Hepatocyte (in vitro differentiated cells): ENCODE data around the gene RFTN1. TPM values are rescaled to one million over a fixed set of nuclear protein-coding genes. Genes with fewer than 3 reads are reported as not detected.

Source experiments
- DNase-seq: peaks from one replicate; pipeline ENCODE4 v3.0.0-alpha.2; 2016; ENCODE audit warnings: low spot score
- H2AFZ ChIP-seq: fragments of 200-600 bp; sonication (generic); 2 replicates; pipeline ENCODE4 v1.6.0; 2016; ENCODE audit warnings: antibody characterized with exemption, mild to moderate bottlenecking
- H3K27ac ChIP-seq: fragments of 200-600 bp; sonication (generic); 2 replicates; pipeline ENCODE4 v1.5.1; 2016; ENCODE audit warnings: mild to moderate bottlenecking
- H3K27me3 ChIP-seq: fragments of 200-600 bp; sonication (generic); 2 replicates; pipeline ENCODE4 v1.6.1; 2016
- H3K36me3 ChIP-seq: fragments of 200-600 bp; sonication (generic); replicated peaks from 2 replicates; pipeline ENCODE4 v1.5.1; 2016; ENCODE audit warnings: low read depth; ENCODE audit not compliant: insufficient read depth
- H3K4me1 ChIP-seq: fragments of 200-600 bp; sonication (generic); 2 replicates; pipeline ENCODE4 v1.5.1; 2016; ENCODE audit warnings: mild to moderate bottlenecking, moderate library complexity; ENCODE audit not compliant: insufficient read depth
- H3K4me2 ChIP-seq: fragments of 200-600 bp; sonication (generic); 2 replicates; pipeline ENCODE4 v1.6.0; 2016
- H3K4me3 ChIP-seq: fragments of 200-600 bp; sonication (generic); 2 replicates; pipeline ENCODE4 v1.5.1; 2016; ENCODE audit warnings: mild to moderate bottlenecking
- H3K79me2 ChIP-seq: fragments of 200-600 bp; sonication (generic); 2 replicates; pipeline ENCODE4 v1.6.0; 2017; ENCODE audit warnings: mild to moderate bottlenecking
- H3K9me2 ChIP-seq: fragments of 200-600 bp; sonication (generic); replicated peaks from 2 replicates; pipeline ENCODE4 v1.6.0; 2017; ENCODE audit warnings: mild to moderate bottlenecking; ENCODE audit not compliant: insufficient read depth
- H3K9me3 ChIP-seq: fragments of 200-600 bp; sonication (generic); 2 replicates; pipeline ENCODE4 v1.5.1; 2016; ENCODE audit warnings: low read depth, mild to moderate bottlenecking
- H4K20me1 ChIP-seq: fragments of 200-600 bp; sonication (generic); 2 replicates; pipeline ENCODE4 v1.6.0; 2016; ENCODE audit warnings: mild to moderate bottlenecking; ENCODE audit not compliant: insufficient read depth, poor library complexity, severe bottlenecking
- CTCF ChIP-seq: fragments of 200-600 bp; sonication (generic); IDR thresholded peaks from 2 replicates; pipeline ENCODE4 v1.5.1; 2016; ENCODE audit warnings: antibody characterized with exemption, mild to moderate bottlenecking; ENCODE audit not compliant: poor library complexity
- EZH2 ChIP-seq: fragments of 200-600 bp; sonication (generic); IDR thresholded peaks from 2 replicates; pipeline ENCODE4 v1.6.1; 2016; ENCODE audit warnings: antibody characterized with exemption, mild to moderate bottlenecking, borderline replicate concordance
- EZH2phosphoT487 ChIP-seq: fragments of 200-600 bp; sonication (generic); IDR thresholded peaks from one replicate; pipeline ENCODE4 v1.6.1; 2018; ENCODE audit warnings: antibody characterized with exemption, mild to moderate bottlenecking, low read depth, moderate library complexity; ENCODE audit not compliant: unreplicated experiment, severe bottlenecking
- WGBS: methylation state at CpG from one replicate; pipeline ENCODE4 v1.1.6; 2016; ENCODE audit warnings: low lambda C conversion rate; ENCODE audit errors: missing lambda C conversion rate; 5-methylcytosine and 5-hydroxymethylcytosine counted together
- polyA plus RNA-seq: library from polyadenylated mRNA; unstranded; fragments of >200 nt; fragmentation: Nextera tagmentation; extraction: Ambion mirVana; gene quantifications from 2 replicates; pipeline ENCODE4 v1.2.1, GENCODE V29; 2016
- total RNA-seq: library from RNA; depleted of rRNA; stranded (reverse); fragments of >200 nt; gene quantifications from 2 replicates; pipeline ENCODE4 v1.2.3, GENCODE V29; 2014

The RFTN1 gene
- total and polyA plus RNA-seq, 2 experiments from 2014 or later: 10.0 to 14.9 TPM

DNA sequence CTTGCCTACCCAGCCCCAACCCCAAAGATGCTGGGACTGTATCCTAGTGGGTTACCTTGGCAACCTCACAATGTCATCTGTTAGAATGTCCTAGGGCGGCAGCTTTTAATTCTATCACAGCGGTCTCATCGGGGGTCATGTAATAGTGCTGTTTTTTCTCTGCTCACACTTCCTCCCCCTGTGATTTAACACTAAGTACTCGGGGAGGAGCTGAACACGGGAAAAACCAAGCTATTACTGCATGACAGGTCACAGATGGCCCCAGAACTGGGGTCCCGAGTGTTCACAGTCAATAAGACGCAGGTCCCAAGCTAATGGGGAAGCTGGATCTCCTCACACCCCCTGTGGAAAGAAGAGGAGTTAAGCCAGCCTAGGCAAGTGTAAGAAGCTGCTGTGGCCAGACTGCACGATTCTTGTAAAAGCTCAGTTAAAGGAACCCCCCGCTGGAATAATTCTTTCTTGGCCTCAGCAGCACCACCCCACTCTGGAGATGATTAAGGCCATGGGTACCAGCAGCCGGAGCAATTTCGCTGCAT lies 2.5 kb upstream of the RFTN1 start:
- DNase-seq: no peak
- Histone ChIP-seq H3K4me2 (no peak overlapping the region), H4K20me1 (no peaks in the 10 kb centered on the region), H2AFZ (no peak overlapping the region), H3K27me3 (peaks cover 41% of the 10 kb centered on the region), H3K27ac (no peak overlapping the region), H3K9me3 (no peaks in the 10 kb centered on the region), H3K36me3 (no peaks in the 10 kb centered on the region), H3K9me2 (no peaks in the 10 kb centered on the region), H3K4me3 (no peak overlapping the region), H3K79me2 (no peaks in the 10 kb centered on the region), H3K4me1 (peaks cover 10% of the 10 kb centered on the region)
- TF ChIP-seq EZH2phosphoT487: no peak
- no peak for TF ChIP-seq CTCF
- TF ChIP-seq EZH2: no peak
- WGBS: 51% methylated on average over 11 of the region's 11 CpGs

DNA sequence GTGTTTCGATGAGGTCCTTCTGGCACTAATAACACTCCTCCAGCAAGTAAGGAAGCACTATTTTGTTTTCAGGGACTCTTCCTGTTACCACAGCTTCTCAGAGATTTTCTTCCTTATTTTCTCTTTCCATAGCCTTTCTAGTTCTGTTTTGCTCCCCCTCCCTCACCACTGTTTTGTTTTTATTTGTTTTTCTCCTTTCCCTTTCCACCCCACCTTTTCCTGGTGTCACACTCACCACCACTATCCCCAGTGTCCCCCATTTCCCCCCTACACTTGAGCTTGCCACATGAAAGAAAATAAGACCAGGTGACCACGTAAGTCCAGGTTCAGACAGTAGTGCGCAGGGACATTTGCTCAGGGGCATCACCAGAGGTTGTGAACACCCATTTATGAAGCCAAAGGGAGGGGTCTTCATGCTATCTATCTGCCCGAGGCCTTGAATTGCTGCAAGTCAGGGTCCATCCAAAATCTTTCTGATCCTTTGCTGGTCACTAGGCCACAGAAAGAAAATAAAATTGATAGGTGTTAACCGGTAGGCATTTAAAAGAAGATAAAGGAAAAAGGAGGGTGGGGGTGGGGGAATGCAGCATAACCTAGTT lies 1.4 kb upstream of the RFTN1 start:
- Histone ChIP-seq H3K4me1 (peaks cover 10% of the 10 kb centered on the region), H3K27ac (no peak overlapping the region), H3K9me3 (no peaks in the 10 kb centered on the region), H3K79me2 (peaks cover 1% of the 10 kb centered on the region), H3K4me2 (no peak overlapping the region), H3K36me3 (no peaks in the 10 kb centered on the region), H3K27me3 (peaks cover 48% of the 10 kb centered on the region), H4K20me1 (no peaks in the 10 kb centered on the region), H3K9me2 (no peaks in the 10 kb centered on the region), H3K4me3 (no peak overlapping the region), H2AFZ (no peak overlapping the region)
- TF ChIP-seq CTCF (no peak), EZH2phosphoT487 (no peak), EZH2 (no peak)
- 87% methylated on average over 5 of the region's 5 CpGs for WGBS
- no peak for DNase-seq

DNA sequence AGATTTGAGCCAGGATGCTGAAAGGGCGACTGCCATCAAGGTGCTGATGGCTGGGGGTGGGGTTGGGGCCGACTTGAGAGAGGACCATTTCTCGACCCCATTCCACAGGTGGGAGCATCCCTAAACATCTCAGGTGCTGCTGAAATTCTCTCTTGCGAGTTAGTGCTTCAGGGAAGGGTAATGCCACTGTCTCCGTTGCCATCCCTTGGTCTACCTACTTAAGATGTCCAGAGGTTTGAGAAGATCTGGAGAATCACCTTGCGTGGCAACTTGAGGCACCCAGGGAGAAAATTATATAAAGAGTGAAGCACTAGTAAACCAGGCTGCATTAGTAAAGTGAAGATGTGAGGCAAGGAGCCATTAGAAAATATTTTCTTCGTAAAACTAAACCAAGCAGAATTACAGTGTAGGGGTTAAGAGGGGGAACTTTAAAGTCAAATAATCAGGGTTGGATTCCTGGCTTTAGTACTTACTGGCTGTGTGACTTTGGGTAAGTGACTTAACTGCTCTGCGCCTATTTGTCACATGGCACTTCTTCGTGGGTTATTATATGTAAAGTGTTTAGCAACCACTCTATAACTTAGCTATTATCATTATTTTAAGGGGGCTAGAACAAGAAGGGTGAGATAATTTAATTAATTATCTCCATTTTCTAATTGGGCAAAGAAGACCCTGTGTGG lies 662 bp upstream of the RFTN1 start:
- no peaks in the 10 kb centered on the region for H3K36me3 ChIP-seq
- peak overlapping the region; percentile 98 for H3K4me2 ChIP-seq
- peaks cover 5% of the 10 kb centered on the region for H3K79me2 ChIP-seq
- TF ChIP-seq CTCF (no peak), EZH2 (no peak), EZH2phosphoT487 (no peak)
- H2AFZ ChIP-seq: peak overlapping the region; percentile 97
- peaks cover 45% of the 10 kb centered on the region for H3K27me3 ChIP-seq
- H3K27ac ChIP-seq: no peak overlapping the region
- WGBS: 65% methylated on average over 9 of the region's 9 CpGs
- DNase-seq: no peak
- no peaks in the 10 kb centered on the region for H4K20me1 ChIP-seq
- no peaks in the 10 kb centered on the region for H3K9me2 ChIP-seq
- H3K4me1 ChIP-seq: peaks cover 10% of the 10 kb centered on the region
- H3K9me3 ChIP-seq: no peaks in the 10 kb centered on the region
- H3K4me3 ChIP-seq: peak overlapping the region; percentile 92
